K562 (cell line): Measurements from ENCODE around the gene OR14A16. TPM values are rescaled to one million over a fixed set of nuclear protein-coding genes. Genes with fewer than 3 reads are reported as not detected.

ENCODE experiments used
- E2F3 ChIP-seq: fragments of 250-450 bp; sonication (Bioruptor Pico); IDR thresholded peaks from 2 replicates; pipeline ENCODE4 v1.4.0; 2020; ENCODE audit warnings: mild to moderate bottlenecking
- MIER1 ChIP-seq: fragments of 450-650 bp; IDR thresholded peaks from 2 replicates; pipeline ENCODE4 v1.6.1; 2016; ENCODE audit warnings: antibody characterized with exemption, mild to moderate bottlenecking, low read depth
- NR0B1 ChIP-seq: fragments of 450-650 bp; IDR thresholded peaks from one replicate; pipeline ENCODE4 v1.6.1; 2018; ENCODE audit warnings: mild to moderate bottlenecking, moderate library complexity; ENCODE audit not compliant: partially characterized antibody
- PREB ChIP-seq: sonication (generic); formaldehyde crosslinking; IDR thresholded peaks from 2 replicates; pipeline ENCODE4 v1.8.1; 2023; ENCODE audit warnings: mild to moderate bottlenecking, missing genetic modification reagents
- PTTG1 ChIP-seq: fragments of 450-650 bp; IDR thresholded peaks from 2 replicates; pipeline ENCODE4 v1.6.1; 2016; ENCODE audit warnings: low read depth, mild to moderate bottlenecking, missing genetic modification characterization, missing compliant biosample characterization
- RBM25 ChIP-seq: fragments of 200-400 bp; formaldehyde crosslinking; IDR thresholded peaks from 2 replicates; pipeline ENCODE4 v1.6.1; 2018; ENCODE audit warnings: low read length, low read depth, moderate library complexity; ENCODE audit not compliant: severe bottlenecking
- SAFB ChIP-seq: fragments of 200-400 bp; formaldehyde crosslinking; IDR thresholded peaks from 2 replicates; pipeline ENCODE4 v1.6.1; 2017; ENCODE audit warnings: low read depth, low read length, borderline replicate concordance
- SAFB2 ChIP-seq: fragments of 200-400 bp; formaldehyde crosslinking; IDR thresholded peaks from 2 replicates; pipeline ENCODE4 v1.6.1; 2018; ENCODE audit warnings: borderline replicate concordance, low read length, low read depth, moderate library complexity; ENCODE audit not compliant: severe bottlenecking
- SMARCA5 ChIP-seq: fragments of 450-650 bp; IDR thresholded peaks from 2 replicates; pipeline ENCODE4 v1.6.1; 2016
- SPI1 ChIP-seq: IDR thresholded peaks from 2 replicates; pipeline ENCODE4 v1.6.1; 2011; ENCODE audit warnings: low read depth, low read length, control low read depth, borderline replicate concordance
- TEAD4 ChIP-seq, 2 experiments: sonication (generic) in 1 of 2; formaldehyde crosslinking in 1 of 2; IDR thresholded peaks; 2 replicates each; pipeline versions ENCODE4 v1.6.1 to v1.8.0; 2012 to 2022; ENCODE audit warnings: borderline replicate concordance in 1 of 2, inconsistent platforms in 1 of 2, low read length in 1 of 2, mild to moderate bottlenecking in 1 of 2, missing genetic modification reagents in 1 of 2
- ZC3H11A ChIP-seq: IDR thresholded peaks from 2 replicates; pipeline ENCODE4 v1.6.1; 2012; ENCODE audit warnings: low read depth, low read length, improper control_type of control experiment
- ZFP1 ChIP-seq: fragments of 450-650 bp; formaldehyde crosslinking; IDR thresholded peaks from 2 replicates; pipeline ENCODE4 v1.4.0; 2020; ENCODE audit warnings: mild to moderate bottlenecking, mixed read lengths
- ZNF280B ChIP-seq: fragments of 250-450 bp; sonication (Bioruptor Pico); IDR thresholded peaks from 2 replicates; pipeline ENCODE4 v1.5.1; 2021; ENCODE audit warnings: mild to moderate bottlenecking
- ZNF282 ChIP-seq: sonication (generic); formaldehyde crosslinking; IDR thresholded peaks from 2 replicates; pipeline ENCODE4 v1.8.1; 2023; ENCODE audit warnings: missing genetic modification reagents
- ZNF561 ChIP-seq: fragments of 450-650 bp; formaldehyde crosslinking; conservative IDR thresholded peaks from 2 replicates; pipeline ENCODE4 v1.4.0; 2020; ENCODE audit warnings: mild to moderate bottlenecking, moderate library complexity
- ZNF77 ChIP-seq: fragments of 250-450 bp; sonication (Bioruptor Pico); IDR thresholded peaks from 2 replicates; pipeline ENCODE4 v1.5.0; 2020
- polyA plus RNA-seq, 8 experiments: library from polyadenylated mRNA; depleted of rRNA in 4 of 8; stranded (reverse) in 5 of 8; unstranded in 3 of 8; fragments of >200 nt; fragmentation: Nextera tagmentation in 2 of 8; fragmentation: Illumina TruSeq in 1 of 8; extraction: Ambion mirVana in 2 of 8; extraction: Trizol in 1 of 8; gene quantifications; 2 replicates each; pipeline versions ENCODE4 v1.2.1 to v1.2.3, GENCODE V29; 2011 to 2014; ENCODE audit warnings: inconsistent platforms in 1 of 8, missing spikeins in 1 of 8
- total RNA-seq, 7 experiments: library from RNA; depleted of rRNA in 6 of 7; stranded (reverse); fragments of >200 nt in 6 of 7; fragmentation: Illumina TruSeq in 2 of 7; extraction: Trizol in 2 of 7; gene quantifications; 2 replicates each; pipeline versions ENCODE4 v1.2.1 to v1.2.3, GENCODE V29; 2011 to 2021; ENCODE audit warnings: low replicate concordance in 1 of 7
- TF ChIP-seq, protein P1 (sequence below): sonication (generic); formaldehyde crosslinking; IDR thresholded peaks from 2 replicates; pipeline ENCODE4 v1.8.1; 2023; ENCODE audit warnings: missing genetic modification reagents, mild to moderate bottlenecking, borderline replicate concordance

The OR14A16 gene
- total and polyA plus RNA-seq, 9 of the 15 experiments (the other 6 are each of a cell fraction or from before 2014, with no cell fraction given), result not detected

DNA sequence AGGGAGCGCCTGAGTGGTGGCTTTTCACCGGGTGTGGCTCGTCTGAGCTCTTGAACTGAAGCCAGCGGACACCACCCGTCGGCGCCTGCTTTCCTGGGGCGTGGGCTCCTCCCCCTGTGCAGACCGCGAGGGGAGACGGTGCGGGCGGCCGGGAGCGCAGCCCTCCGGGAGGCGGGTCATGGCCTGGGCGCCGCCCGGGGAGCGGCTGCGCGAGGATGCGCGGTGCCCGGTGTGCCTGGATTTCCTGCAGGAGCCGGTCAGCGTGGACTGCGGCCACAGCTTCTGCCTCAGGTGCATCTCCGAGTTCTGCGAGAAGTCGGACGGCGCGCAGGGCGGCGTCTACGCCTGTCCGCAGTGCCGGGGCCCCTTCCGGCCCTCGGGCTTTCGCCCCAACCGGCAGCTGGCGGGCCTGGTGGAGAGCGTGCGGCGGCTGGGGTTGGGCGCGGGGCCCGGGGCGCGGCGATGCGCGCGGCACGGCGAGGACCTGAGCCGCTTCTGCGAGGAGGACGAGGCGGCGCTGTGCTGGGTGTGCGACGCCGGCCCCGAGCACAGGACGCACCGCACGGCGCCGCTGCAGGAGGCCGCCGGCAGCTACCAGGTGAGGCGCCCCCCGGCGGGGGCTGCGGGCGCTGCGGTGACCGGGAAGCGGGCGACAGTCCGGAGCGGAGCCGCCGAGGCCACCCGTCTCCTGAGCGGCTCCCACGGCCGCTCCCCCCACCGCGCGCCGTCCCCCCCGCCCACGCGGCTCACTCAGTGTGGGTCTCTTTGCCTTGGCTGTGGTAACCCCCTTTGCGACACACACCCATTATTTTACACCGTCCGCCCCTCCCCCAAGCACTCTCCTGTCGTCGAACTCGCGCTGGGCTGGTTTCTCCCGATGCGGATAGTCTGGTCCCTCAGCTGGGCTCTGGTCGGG lies 33.4 kb upstream of the OR14A16 start, which contains the start of gene TRIM58 (continued):
- no peak for TF ChIP-seq ZNF77 (CRISPR knock-in tag)
- no peak for TF ChIP-seq ZFP1 (CRISPR knock-in tag)
- no peak for TF ChIP-seq MIER1
- TF ChIP-seq PREB (CRISPR knock-in tag), result no peak
- no peak; the same call in 1 of the 2 replicates for TF ChIP-seq TEAD4 (IDR thresholded peaks at IDR 0.05; ENCODE audit: low read length)
- no peak for TF ChIP-seq TEAD4 (CRISPR knock-in tag; IDR thresholded peaks at IDR 0.05; ENCODE audit: borderline replicate concordance)
- no peak for TF ChIP-seq E2F3 (CRISPR knock-in tag)
- no peak for TF ChIP-seq SAFB2
- TF ChIP-seq SPI1, result no peak
- TF ChIP-seq ZNF561 (CRISPR knock-in tag), result no peak
- TF ChIP-seq RBM25, result peak; percentile 55
- TF ChIP-seq SAFB, result peak; percentile 46; the same call in 1 of the 2 replicates
- no peak for TF ChIP-seq NR0B1
- TF ChIP-seq ZNF282 (CRISPR knock-in tag), result peak; percentile 29; the same call in 1 of the 2 replicates
- TF ChIP-seq, protein P1, sequence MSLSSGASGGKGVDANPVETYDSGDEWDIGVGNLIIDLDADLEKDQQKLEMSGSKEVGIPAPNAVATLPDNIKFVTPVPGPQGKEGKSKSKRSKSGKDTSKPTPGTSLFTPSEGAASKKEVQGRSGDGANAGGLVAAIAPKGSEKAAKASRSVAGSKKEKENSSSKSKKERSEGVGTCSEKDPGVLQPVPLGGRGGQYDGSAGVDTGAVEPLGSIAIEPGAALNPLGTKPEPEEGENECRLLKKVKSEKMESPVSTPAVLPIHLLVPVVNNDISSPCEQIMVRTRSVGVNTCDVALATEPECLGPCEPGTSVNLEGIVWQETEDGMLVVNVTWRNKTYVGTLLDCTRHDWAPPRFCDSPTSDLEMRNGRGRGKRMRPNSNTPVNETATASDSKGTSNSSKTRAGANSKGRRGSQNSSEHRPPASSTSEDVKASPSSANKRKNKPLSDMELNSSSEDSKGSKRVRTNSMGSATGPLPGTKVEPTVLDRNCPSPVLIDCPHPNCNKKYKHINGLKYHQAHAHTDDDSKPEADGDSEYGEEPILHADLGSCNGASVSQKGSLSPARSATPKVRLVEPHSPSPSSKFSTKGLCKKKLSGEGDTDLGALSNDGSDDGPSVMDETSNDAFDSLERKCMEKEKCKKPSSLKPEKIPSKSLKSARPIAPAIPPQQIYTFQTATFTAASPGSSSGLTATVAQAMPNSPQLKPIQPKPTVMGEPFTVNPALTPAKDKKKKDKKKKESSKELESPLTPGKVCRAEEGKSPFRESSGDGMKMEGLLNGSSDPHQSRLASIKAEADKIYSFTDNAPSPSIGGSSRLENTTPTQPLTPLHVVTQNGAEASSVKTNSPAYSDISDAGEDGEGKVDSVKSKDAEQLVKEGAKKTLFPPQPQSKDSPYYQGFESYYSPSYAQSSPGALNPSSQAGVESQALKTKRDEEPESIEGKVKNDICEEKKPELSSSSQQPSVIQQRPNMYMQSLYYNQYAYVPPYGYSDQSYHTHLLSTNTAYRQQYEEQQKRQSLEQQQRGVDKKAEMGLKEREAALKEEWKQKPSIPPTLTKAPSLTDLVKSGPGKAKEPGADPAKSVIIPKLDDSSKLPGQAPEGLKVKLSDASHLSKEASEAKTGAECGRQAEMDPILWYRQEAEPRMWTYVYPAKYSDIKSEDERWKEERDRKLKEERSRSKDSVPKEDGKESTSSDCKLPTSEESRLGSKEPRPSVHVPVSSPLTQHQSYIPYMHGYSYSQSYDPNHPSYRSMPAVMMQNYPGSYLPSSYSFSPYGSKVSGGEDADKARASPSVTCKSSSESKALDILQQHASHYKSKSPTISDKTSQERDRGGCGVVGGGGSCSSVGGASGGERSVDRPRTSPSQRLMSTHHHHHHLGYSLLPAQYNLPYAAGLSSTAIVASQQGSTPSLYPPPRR (CRISPR knock-in tag), result 0 out of 2 replicates have a peak, but pooled peaks have one; percentile 59
- no peak for TF ChIP-seq PTTG1 (tag)
- TF ChIP-seq SMARCA5, result no peak
- no peak for TF ChIP-seq ZC3H11A
- no peak for TF ChIP-seq ZNF280B (CRISPR knock-in tag)
